Endothelial cell of umbilical vein (primary cell): ENCODE measurements around the gene URM1. TPM values are rescaled to one million over a fixed set of nuclear protein-coding genes. Genes with fewer than 3 reads are reported as not detected.

Experiments used
- BruUV-seq: library from RNA; stranded (reverse); fragments of 400-500 nt; replicated peaks from 2 replicates; lab custom pipeline; 2021; lab: Mats Ljungman, UMichigan
- CTCF ChIA-PET: fragments of 300-600, 350-600 bp; sonication (Branson Sonifier 250); formaldehyde crosslinking; loops from one replicate; lab custom pipeline; 2021; ENCODE audit warnings: antibody characterized with exemption, inconsistent platforms; lab: Charles Lee
- POLR2A ChIA-PET: fragments of 300-600, 350-600 bp; sonication (Branson Sonifier 250); formaldehyde crosslinking; loops from one replicate; lab custom pipeline; 2021; ENCODE audit warnings: antibody characterized with exemption, inconsistent platforms; lab: Charles Lee
- DNase-seq: peaks from one replicate; pipeline ENCODE4 v3.0.0-alpha.2; 2011; ENCODE audit warnings: low read depth, low spot score
- FAIRE-seq: peaks from 2 replicates; lab custom pipeline; 2011; peaks lifted over from hg19 to GRCh38; lab: Jason Lieb, UNC
- H2AFZ ChIP-seq: 2 replicates; pipeline ENCODE4 v1.6.0; 2012; ENCODE audit warnings: low read depth, low read length, control low read depth, inconsistent platforms
- H3K27ac ChIP-seq: 2 replicates; pipeline ENCODE4 v1.5.1; 2011; ENCODE audit warnings: low read depth, mild to moderate bottlenecking, control low read depth, low read length, moderate library complexity; ENCODE audit not compliant: insufficient read depth
- H3K27me3 ChIP-seq, 2 experiments: 2 replicates each; pipeline versions ENCODE4 v1.6.0 to v1.6.1; 2011; ENCODE audit warnings: low read length in 2 of 2, mixed read lengths in 1 of 2; ENCODE audit not compliant: control insufficient read depth in 2 of 2, insufficient read depth in 2 of 2
- H3K36me3 ChIP-seq, 2 experiments: 2 replicates in 1 of 2; 3 replicates in 1 of 2; pipeline ENCODE4 v1.5.1; 2011; ENCODE audit warnings: low read length in 2 of 2, mild to moderate bottlenecking in 1 of 2, moderate library complexity in 1 of 2; ENCODE audit not compliant: control insufficient read depth in 2 of 2, insufficient read depth in 2 of 2; ENCODE audit errors: extremely low read depth in 1 of 2
- H3K4me1 ChIP-seq: 3 replicates; pipeline ENCODE4 v1.5.1; 2011; ENCODE audit warnings: mild to moderate bottlenecking, low read length; ENCODE audit not compliant: control insufficient read depth, insufficient read depth; ENCODE audit errors: extremely low read depth
- H3K4me2 ChIP-seq: 2 replicates; pipeline ENCODE4 v1.6.1; 2011; ENCODE audit warnings: low read length, control low read depth, mixed read lengths; ENCODE audit not compliant: insufficient read depth
- H3K4me3 ChIP-seq, 3 experiments: fragments of 200-600 bp in 1 of 3; sonication (generic), shearing (Covaris generic) in 1 of 3; replicated peaks in 1 of 3; 2 replicates each; pipeline ENCODE4 v1.5.1; 2011 to 2016; ENCODE audit warnings: control low read depth in 3 of 3, low read length in 3 of 3, mild to moderate bottlenecking in 2 of 3, inconsistent platforms in 1 of 3, low read depth in 1 of 3, moderate library complexity in 1 of 3; ENCODE audit not compliant: insufficient read depth in 1 of 3
- H3K79me2 ChIP-seq: 2 replicates; pipeline ENCODE4 v1.6.0; 2012; ENCODE audit warnings: low read length, inconsistent platforms; ENCODE audit not compliant: control insufficient read depth, insufficient read depth
- H3K9ac ChIP-seq: replicated peaks from 2 replicates; pipeline ENCODE3; 2011; ENCODE audit warnings: low read length, control low read depth; ENCODE audit not compliant: insufficient read depth; ENCODE audit errors: extremely low read depth
- H3K9me1 ChIP-seq: replicated peaks from 3 replicates; pipeline ENCODE4 v1.6.0; 2011; ENCODE audit warnings: mild to moderate bottlenecking, low read length; ENCODE audit not compliant: control insufficient read depth, insufficient read depth; ENCODE audit errors: extremely low read depth
- H3K9me3 ChIP-seq: replicated peaks from 2 replicates; pipeline ENCODE4 v1.5.1; 2012; ENCODE audit warnings: low read length, inconsistent platforms; ENCODE audit not compliant: control insufficient read depth, insufficient read depth
- H4K20me1 ChIP-seq: replicated peaks from 2 replicates; pipeline ENCODE3; 2011; ENCODE audit warnings: mild to moderate bottlenecking, low read length; ENCODE audit not compliant: control insufficient read depth, insufficient read depth; ENCODE audit errors: extremely low read depth
- CTCF ChIP-seq, 2 donors: IDR thresholded peaks; 1 replicate in 1 of 2; 2 replicates in 1 of 2; pipeline ENCODE4 v1.5.1; 2011; ENCODE audit warnings: low read length in 2 of 2, mild to moderate bottlenecking in 2 of 2, moderate library complexity in 2 of 2, control low read depth in 1 of 2, inconsistent platforms in 1 of 2, low read depth in 1 of 2; ENCODE audit not compliant: insufficient read depth in 1 of 2; ENCODE audit errors: extremely low read depth in 1 of 2
- EZH2 ChIP-seq: IDR thresholded peaks from 2 replicates; pipeline ENCODE4 v1.6.1; 2012; ENCODE audit warnings: borderline replicate concordance, low read depth, mild to moderate bottlenecking, moderate library complexity, low read length, inconsistent platforms; ENCODE audit not compliant: severe bottlenecking
- FOS ChIP-seq: IDR thresholded peaks from 2 replicates; pipeline ENCODE4 v1.6.1; 2011; ENCODE audit warnings: mild to moderate bottlenecking, low read length, moderate library complexity, borderline replicate concordance; ENCODE audit not compliant: insufficient read depth
- GATA2 ChIP-seq: IDR thresholded peaks from 2 replicates; pipeline ENCODE4 v1.7.0; 2011; ENCODE audit warnings: low read depth, mild to moderate bottlenecking, moderate library complexity, mixed read lengths, low read length; ENCODE audit not compliant: insufficient read length, insufficient read depth
- JUN ChIP-seq: IDR thresholded peaks from 2 replicates; pipeline ENCODE4 v1.6.1; 2011; ENCODE audit warnings: borderline replicate concordance, low read depth; ENCODE audit not compliant: insufficient read length, insufficient read depth
- MAX ChIP-seq: IDR thresholded peaks from 2 replicates; pipeline ENCODE4 v1.6.1; 2011; ENCODE audit not compliant: insufficient read depth, insufficient read length
- MYC ChIP-seq: IDR thresholded peaks from one replicate; pipeline ENCODE4 v1.6.1; 2011; ENCODE audit warnings: mild to moderate bottlenecking, low read depth, low read length
- POLR2A ChIP-seq: IDR thresholded peaks from 2 replicates; pipeline ENCODE4 v1.6.1; 2012; ENCODE audit warnings: low read depth, mild to moderate bottlenecking, control low read depth, low read length
- POLR2AphosphoS5 ChIP-seq: IDR thresholded peaks from 2 replicates; pipeline ENCODE4 v1.6.1; 2012; ENCODE audit warnings: low read depth, mild to moderate bottlenecking, control low read depth, low read length, moderate library complexity; ENCODE audit not compliant: insufficient read depth
- dilution Hi-C: fragments of 300-500 bp; cut with MboI; formaldehyde crosslinking; loops from one replicate; pipeline ENCODE4 v1.15.0; 2019; ENCODE audit warnings: low sequenced_read_pairs; ENCODE audit not compliant: extremely low pct_ligation_motif_present
- intact Hi-C: fragments of 100-400 bp; cut with micrococcal nuclease; formaldehyde crosslinking; loops from one replicate; pipeline ENCODE4 v1.10.0; 2022
- polyA plus RNA-seq, 4 experiments: library from polyadenylated mRNA; depleted of rRNA in 3 of 4; stranded (reverse) in 3 of 4; unstranded in 1 of 4; fragments of >200 nt; gene quantifications; 2 replicates each; pipeline versions ENCODE4 v1.2.1 to v1.2.3, GENCODE V29; 2011 to 2012; ENCODE audit warnings: missing spikeins in 1 of 4
- total RNA-seq: library from RNA; stranded (reverse); gene quantifications from 2 replicates; pipeline ENCODE4 v1.2.3, GENCODE V29; 2021

Gene URM1
- total and polyA plus RNA-seq, 2 donors (not counting 3 experiments of a cell fraction or from before 2014, with no cell fraction given) = 86.5 to 100 TPM

GRCh38 chr9:128361986-128362646, 9.1 kb upstream of the URM1 start:
- dilution Hi-C loops = no loop called here
- Histone ChIP-seq H3K27ac (no peak overlapping the region), H3K9me3 (no peaks in the 10 kb centered on the region), H3K9ac (no peak overlapping the region), H3K4me3 (peak overlapping the region in 2 of 3 experiments; percentile 37 to 48), H2AFZ (peak overlapping the region; percentile 68), H3K27me3 (no peaks in the 10 kb centered on the region), H3K79me2 (no peaks in the 10 kb centered on the region), H3K4me1 (peaks cover 17% of the 10 kb centered on the region), H4K20me1 (no peaks in the 10 kb centered on the region), H3K4me2 (peak overlapping the region; percentile 73), H3K36me3 (peaks cover 0 to 5% of the 10 kb centered on the region in 2 experiments), H3K9me1 (no peaks in the 10 kb centered on the region)
- no TSS peak for BruUV-seq
- ChIA-PET POLR2A (interaction anchor here (0.6 to 1.2 kb wide), 2 partner anchors 9 to 173 kb away, joined by 8 read pairs; partner anchors contain the start of gene URM1), CTCF (interaction anchor here (0.6 to 4.5 kb wide), 36 partner anchors 9 to 274 kb away, joined by 3 to 108 read pairs (median 4); partner anchors contain the start of genes CERCAM, CIZ1 and URM1)
- TF ChIP-seq POLR2AphosphoS5 (peak; percentile 83), CTCF (IDR thresholded peaks at IDR 0.05; ENCODE audit: extremely low read depth in 1 of 2, insufficient read depth in 1 of 2, low read depth in 1 of 2, low read length in 2 of 2) (peak; percentile 79 to 92), MAX (peak; percentile 55), MYC (no peak), EZH2 (no peak), JUN (no peak), POLR2A (peak; percentile 66), FOS (no peak), GATA2 (no peak)
- intact Hi-C loops = loop anchor here (1.0 to 5.0 kb wide), 5 partner anchors 21 to 190 kb away; partner anchors contain the start of genes CERCAM and SPTAN1
- DNase-seq (peak; percentile 87), FAIRE-seq (no peak)
